ENCODE results near the gene SLC9A8.

Gene SLC9A8

DNA sequence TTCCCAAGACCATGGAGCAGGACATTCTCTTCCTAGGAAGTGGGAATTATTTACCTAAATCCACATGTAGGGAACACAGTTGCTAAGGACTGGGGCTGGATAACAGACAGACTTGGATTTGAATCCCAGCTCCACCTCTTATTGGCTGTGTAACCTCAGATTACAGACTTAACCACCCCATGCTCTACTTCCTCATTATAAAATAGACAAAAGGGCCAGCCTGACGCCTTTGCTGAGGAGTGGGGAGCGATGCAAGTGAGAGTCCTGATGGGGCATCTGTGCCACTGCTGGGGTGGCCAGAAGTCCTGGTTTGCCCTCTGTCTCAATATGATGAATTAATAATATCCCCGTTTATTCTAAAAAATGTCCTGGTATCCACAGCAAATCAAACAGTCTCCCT, 55.9 kb downstream of the SLC9A8 start:
- TF ChIP-seq, protein P1, sequence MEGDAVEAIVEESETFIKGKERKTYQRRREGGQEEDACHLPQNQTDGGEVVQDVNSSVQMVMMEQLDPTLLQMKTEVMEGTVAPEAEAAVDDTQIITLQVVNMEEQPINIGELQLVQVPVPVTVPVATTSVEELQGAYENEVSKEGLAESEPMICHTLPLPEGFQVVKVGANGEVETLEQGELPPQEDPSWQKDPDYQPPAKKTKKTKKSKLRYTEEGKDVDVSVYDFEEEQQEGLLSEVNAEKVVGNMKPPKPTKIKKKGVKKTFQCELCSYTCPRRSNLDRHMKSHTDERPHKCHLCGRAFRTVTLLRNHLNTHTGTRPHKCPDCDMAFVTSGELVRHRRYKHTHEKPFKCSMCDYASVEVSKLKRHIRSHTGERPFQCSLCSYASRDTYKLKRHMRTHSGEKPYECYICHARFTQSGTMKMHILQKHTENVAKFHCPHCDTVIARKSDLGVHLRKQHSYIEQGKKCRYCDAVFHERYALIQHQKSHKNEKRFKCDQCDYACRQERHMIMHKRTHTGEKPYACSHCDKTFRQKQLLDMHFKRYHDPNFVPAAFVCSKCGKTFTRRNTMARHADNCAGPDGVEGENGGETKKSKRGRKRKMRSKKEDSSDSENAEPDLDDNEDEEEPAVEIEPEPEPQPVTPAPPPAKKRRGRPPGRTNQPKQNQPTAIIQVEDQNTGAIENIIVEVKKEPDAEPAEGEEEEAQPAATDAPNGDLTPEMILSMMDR (conservative IDR thresholded peaks at IDR 0.05; ENCODE audit: low read length) = no peak
- no peak overlapping the region for H3K4me3 ChIP-seq (ENCODE audit: low read length)
- no peak for DNase-seq (ENCODE audit: low read depth)

DNA sequence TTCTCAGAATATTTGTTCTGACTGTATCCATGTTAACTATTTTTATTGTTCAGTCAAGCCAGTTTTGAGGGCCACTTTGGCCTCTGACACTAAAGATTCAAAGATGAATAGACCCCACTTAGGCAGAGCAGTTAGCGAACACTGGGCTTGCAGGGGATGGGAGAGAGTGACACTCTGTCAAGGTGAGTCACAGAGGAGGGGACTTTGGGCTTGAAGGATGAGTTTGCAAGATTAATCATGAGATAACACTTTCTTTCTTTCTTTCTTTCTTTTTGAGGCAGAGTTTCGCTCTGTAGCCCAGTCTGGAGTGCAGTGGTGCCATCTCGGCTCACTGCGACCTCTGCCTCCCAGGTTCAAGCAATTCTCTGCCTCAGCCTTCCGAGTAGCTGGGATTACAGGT, 56.3 kb downstream of the SLC9A8 start:
- no peak for DNase-seq (ENCODE audit: low read depth)
- TF ChIP-seq, protein P1 (conservative IDR thresholded peaks at IDR 0.05; ENCODE audit: low read length) = no peak

DNA sequence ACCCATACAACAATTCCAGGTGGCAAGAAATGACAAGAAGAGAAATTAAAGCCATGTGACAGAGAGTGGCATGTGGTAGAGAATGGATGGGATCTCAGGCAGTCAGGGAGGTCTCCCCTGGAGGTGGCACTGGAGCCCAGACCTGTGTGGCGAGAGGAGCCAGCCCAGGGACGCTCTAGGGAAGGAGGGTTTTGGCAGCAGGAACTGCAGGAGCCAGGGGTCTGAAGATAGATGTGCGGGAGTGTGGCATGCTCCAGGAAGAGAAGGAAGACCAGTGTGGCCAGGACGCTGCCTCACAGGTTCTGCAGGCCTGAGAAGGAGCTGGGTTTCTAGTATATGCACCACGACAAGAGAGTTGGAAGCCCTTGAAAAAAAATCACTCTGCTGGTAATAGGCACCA, 57.6 kb downstream of the SLC9A8 start:
- no peak for DNase-seq (ENCODE audit: low read depth)

More for the DNA sequence above, 56.3 kb downstream of the SLC9A8 start:
- no peak overlapping the region for H3K4me3 ChIP-seq (ENCODE audit: low read length)

DNA sequence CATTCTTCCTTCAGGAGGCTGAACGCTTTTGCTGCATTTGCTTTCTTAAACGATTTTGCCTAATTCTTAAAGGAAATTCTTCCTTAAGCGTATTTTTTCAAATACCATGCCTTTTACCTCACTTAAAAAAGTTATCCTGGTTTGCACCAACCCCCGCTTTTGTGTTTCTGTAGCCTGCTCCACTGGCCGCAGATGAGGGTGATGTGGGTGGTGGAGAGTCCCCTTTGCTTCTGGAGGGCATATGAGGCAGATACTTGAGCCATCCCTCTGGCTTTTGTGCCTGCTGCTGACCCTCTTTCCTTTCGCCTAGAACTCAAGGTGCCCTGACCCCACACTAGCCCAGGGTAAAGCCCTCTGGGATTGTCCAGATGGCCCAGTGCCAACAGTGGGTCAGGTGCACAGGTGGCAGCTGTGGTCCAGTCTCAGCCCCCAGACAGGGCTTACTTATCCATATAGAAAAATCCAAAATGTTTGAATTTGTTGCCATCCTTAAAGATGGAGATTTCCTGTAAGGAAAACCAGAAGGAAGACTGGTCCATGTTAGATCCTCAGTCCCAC, 58.8 kb downstream of the SLC9A8 start:
- TF ChIP-seq, protein P1 (conservative IDR thresholded peaks at IDR 0.05; ENCODE audit: low read length) = no peak
- no peak overlapping the region for H3K4me3 ChIP-seq (ENCODE audit: low read length)
- no peak for DNase-seq (ENCODE audit: low read depth)

More for the DNA sequence above, 57.6 kb downstream of the SLC9A8 start:
- TF ChIP-seq, protein P1 (conservative IDR thresholded peaks at IDR 0.05; ENCODE audit: low read length) = no peak
- no peak overlapping the region for H3K4me3 ChIP-seq (ENCODE audit: low read length)

DNA sequence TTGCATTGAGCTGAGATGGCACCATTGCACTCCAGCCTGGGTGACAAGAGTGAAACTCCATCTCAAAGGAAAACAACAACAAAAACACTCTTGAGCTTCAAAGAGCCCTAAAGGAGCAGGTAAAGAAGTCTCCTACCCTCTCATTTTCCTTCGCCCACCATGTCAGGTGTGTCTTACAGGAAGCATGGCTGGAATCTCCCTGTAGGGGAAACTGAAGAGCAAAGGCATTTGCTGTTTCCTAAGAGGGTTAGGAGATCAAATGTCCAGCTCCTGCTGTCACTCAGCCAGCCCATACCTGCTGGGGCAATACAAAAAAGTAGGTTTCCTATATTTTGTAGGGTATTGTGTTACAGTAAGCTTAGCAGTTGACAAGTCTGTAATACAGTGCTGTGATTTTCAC, 59.4 kb downstream of the SLC9A8 start:
- TF ChIP-seq, protein P1 (conservative IDR thresholded peaks at IDR 0.05; ENCODE audit: low read length) = no peak
- DNase-seq (ENCODE audit: low read depth) = no peak
- H3K4me3 ChIP-seq (ENCODE audit: low read length) = no peak overlapping the region

DNA sequence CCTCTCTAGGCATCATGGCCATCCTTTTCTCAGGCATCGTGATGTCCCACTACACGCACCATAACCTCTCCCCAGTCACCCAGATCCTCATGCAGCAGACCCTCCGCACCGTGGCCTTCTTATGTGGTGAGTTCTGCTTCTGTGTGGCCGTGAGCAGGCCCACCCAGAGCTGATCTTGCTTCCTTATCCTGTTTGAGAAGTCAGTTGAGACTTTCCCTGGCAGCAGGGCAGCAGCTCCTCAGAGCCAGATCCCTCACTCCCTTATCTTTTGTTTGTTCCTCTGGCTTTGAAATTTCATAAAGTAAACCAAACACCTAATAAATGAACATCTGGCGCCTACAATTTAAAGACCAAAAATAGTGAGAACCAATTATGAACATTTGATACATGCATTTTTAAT, 62.1 kb downstream of the SLC9A8 start:
- TF ChIP-seq, protein P1 (conservative IDR thresholded peaks at IDR 0.05; ENCODE audit: low read length) = no peak
- no peak overlapping the region for H3K4me3 ChIP-seq (ENCODE audit: low read length)
- DNase-seq (ENCODE audit: low read depth) = no peak

DNA sequence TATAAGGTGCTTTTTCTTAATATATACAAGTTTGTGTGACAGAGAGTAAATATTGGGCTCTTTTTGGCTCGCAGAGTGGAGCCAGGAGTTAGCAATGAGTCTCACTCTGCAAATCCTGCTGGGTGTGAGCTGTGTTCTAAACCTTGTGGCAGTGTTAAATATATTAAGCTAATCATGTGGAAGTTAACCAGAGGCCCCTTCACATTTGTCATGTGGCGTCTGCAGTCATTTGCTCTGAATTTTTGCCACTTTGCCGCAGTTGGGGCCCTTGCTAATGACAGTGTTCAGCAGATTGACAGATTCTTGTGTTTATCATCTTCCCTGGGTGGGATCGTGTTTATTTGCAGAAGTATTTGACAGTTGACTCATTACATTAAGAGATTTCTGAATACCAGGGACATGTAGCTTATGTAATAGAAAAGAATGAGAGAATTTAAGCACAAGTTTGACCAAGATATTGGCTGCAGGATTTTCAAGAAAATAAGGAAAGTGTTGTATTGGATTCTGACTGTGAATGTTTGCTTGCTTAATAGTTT, 64.8 kb downstream of the SLC9A8 start:
- no peak overlapping the region for H3K4me3 ChIP-seq (ENCODE audit: low read length)
- peak; percentile 58 for DNase-seq (ENCODE audit: low read depth)
- TF ChIP-seq, protein P1 (conservative IDR thresholded peaks at IDR 0.05; ENCODE audit: low read length) = no peak

All from AG10803 (cell line).